ES-I3 (cell line): Measurements from ENCODE around the gene NRBF2.

Source experiments
- H3K36me3 ChIP-seq: 2 replicates; pipeline ENCODE4 v1.6.1; 2013; ENCODE audit warnings: mild to moderate bottlenecking, low read length, control low read depth, moderate library complexity; ENCODE audit not compliant: insufficient read depth
- H3K4me1 ChIP-seq: 2 replicates; pipeline ENCODE4 v1.6.1; 2013; ENCODE audit warnings: mild to moderate bottlenecking, control low read depth, low read length; ENCODE audit not compliant: insufficient read depth
- H3K9ac ChIP-seq: 2 replicates; pipeline ENCODE4 v1.6.1; 2013; ENCODE audit warnings: low read depth, mild to moderate bottlenecking, low read length, moderate library complexity
- H3K9me3 ChIP-seq: 2 replicates; pipeline ENCODE4 v1.6.1; 2013; ENCODE audit warnings: mild to moderate bottlenecking, low read length, moderate library complexity; ENCODE audit not compliant: control insufficient read depth, insufficient read depth

NRBF2 gene

DNA sequence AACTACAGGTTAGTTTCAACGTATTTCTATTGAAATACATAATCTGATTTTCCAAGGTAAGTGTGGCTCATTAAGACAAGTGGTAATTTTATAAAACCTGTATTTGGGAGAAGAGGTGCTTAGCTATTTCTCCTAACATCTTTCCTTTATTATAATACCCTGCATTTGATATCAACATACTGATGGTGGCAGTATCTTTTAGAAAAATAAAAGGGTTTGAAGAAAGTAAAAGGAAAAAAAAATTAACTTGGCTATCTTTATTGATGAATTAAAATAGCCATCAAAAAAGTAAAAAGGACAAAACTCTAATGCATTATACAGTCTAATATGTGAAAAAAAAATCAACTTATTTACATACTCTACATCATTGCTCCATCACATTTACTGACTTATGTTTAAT, 68.0 kb downstream of the NRBF2 start:
- H3K4me1 ChIP-seq, result peaks cover 24% of the 10 kb centered on the region
- H3K9ac ChIP-seq, result no peak overlapping the region
- H3K9me3 ChIP-seq, result no peaks in the 10 kb centered on the region
- H3K36me3 ChIP-seq, result peaks cover 17% of the 10 kb centered on the region
